Hematopoietic multipotent progenitor cell treated with erythropoietin and hydrocortisone succinate and interleukin-3 and kit ligand, for 15 days (in vitro differentiated cells): ENCODE results near the gene TCEANC.
"Not testable (repeated sequence)": the region's sequence is repeated elsewhere in the genome, so short reads cannot be mapped to it uniquely, and the experiment has no call there.

Source experiments
- DNase-seq: peaks from one replicate; pipeline ENCODE4 v3.0.0-alpha.2; 2015; ENCODE audit warnings: low spot score

TCEANC gene

DNA sequence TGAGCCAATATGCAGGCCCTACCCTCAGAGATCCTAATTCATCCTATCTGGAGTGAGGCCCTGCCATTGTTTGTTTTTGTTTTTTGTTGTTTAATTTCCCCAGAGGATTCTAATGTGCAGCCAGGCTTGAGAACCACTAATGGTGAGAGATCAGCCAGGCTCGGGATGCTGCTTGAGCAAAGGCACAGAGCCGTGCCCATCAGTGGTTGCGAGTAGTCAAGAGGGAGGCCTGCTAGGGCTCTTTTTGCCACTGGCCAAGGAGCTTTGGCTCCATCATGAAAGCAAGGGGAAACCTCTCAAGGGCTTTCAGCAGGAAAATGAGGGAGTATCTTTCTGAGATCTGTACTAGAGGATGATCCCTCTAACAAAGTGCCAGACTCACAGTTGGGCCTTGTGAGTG lies 2.7 kb downstream of the TCEANC start:
- no peak for DNase-seq

DNA sequence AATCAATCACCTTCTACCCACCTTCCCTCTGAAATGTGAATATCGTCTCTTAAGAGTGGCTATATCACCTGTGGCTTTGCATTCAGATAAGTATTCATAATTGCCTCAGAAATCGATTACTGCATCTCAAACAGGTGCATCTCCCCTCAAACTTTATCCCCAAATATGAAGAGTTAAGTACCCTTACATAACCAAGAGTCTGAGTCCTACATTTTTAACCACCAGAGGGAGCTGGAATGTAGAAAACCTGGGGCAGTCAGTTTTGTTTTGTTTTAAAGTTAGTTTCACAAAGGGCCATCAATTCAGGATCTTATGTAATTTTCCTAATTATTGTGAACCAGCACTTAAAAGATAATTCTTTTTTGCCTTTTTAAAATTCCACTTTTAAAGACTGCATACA lies 5.7 kb downstream of the TCEANC start:
- peak; percentile 76 for DNase-seq

- no peak for DNase-seq
These were observed 6.1 kb downstream of the TCEANC start for GRCh38 chrX:13659063-13659462.

- no peak for DNase-seq
These were observed 8.9 kb downstream of the TCEANC start for GRCh38 chrX:13661735-13662288.

DNA sequence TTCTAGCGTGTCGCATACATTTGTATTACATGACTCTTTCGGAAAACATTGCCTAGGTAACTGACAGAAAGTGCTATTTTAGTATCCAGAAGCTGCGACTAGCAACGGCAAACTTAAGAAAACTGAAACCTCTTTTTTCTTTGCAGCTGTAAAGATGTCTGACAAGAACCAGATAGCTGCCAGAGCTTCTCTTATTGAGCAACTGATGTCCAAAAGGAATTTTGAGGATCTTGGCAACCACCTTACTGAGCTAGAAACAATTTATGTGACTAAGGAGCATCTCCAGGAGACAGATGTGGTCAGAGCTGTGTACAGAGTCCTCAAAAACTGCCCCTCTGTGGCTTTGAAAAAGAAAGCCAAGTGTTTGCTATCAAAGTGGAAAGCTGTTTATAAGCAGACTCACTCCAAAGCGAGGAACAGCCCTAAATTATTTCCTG lies 9.4 kb downstream of the TCEANC start:
- DNase-seq, result no peak

GRCh38 chrX:13664020-13664419 lies 11.1 kb downstream of the TCEANC start:
- DNase-seq, result no peak

DNA sequence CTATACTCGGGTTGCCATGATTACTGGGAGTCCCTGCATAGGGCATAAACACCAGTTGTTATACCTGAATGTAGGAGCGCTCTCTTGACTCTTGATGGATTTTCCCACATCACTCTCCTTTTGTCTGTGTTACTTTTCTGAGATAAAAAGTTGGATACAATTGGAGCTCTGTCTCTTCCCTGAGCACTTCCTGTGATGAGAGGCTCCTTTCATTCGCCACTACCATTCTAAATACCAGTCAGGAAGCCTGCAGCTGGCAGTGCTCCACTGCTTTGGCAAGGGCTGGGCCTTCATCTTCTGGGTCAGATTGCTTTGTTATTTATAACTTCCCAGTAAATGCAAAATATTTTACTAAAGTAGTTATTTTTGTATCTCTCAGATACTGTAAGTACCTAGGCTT lies 13.9 kb downstream of the TCEANC start:
- no peak for DNase-seq

- DNase-seq, result no peak
These were observed 15.0 kb downstream of the TCEANC start for GRCh38 chrX:13667919-13668318.

- DNase-seq, result peak; percentile 66
These were observed 16.4 kb downstream of the TCEANC start for GRCh38 chrX:13669246-13669737.

- DNase-seq, result not testable (repeated sequence)
These were observed 16.8 kb downstream of the TCEANC start for GRCh38 chrX:13669755-13670154.

GRCh38 chrX:13670197-13670596 lies 17.3 kb downstream of the TCEANC start:
- DNase-seq, result no peak

GRCh38 chrX:13673016-13673415 lies 20.1 kb downstream of the TCEANC start:
- DNase-seq, result no peak

DNA sequence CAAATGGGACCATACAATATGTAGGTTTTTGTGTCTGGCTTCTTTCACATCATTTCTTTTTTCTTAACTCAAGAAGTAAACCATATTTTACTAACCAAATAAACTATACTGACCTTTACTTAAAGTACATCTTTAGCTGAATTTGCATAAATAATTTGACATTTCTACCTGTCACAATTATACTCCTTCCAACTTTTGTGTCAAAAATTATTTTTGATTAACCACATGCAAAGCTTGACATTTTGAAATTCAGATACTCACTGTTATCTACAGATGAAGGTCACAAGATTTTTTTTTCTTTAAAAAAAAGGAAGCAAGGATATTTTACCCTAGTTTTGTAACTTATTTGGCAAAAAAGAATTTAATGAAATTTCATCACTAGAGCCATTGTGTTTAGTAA lies 23.9 kb downstream of the TCEANC start:
- DNase-seq, result no peak

GRCh38 chrX:13679700-13680099 lies 26.8 kb downstream of the TCEANC start:
- DNase-seq, result not testable (repeated sequence)

DNA sequence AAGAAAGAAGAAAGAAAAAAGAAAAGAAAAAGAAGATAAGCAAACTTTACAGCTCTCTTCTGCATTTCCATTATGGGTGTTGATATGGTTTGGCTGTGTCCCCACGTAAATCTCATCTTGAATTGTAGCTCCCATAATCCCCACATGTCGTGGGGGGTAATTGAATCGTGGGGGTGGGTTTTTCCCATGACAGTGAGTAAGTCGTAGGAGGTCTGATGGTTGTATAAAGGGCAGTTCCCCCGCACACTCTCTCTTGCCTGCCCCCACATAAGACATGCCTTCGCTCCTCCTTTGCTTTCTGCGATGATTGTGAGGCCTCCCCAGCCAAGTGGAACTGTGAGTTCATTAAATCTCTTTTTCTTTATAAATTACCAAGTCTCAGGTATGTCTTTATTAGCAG lies 28.7 kb downstream of the TCEANC start:
- no peak for DNase-seq

DNA sequence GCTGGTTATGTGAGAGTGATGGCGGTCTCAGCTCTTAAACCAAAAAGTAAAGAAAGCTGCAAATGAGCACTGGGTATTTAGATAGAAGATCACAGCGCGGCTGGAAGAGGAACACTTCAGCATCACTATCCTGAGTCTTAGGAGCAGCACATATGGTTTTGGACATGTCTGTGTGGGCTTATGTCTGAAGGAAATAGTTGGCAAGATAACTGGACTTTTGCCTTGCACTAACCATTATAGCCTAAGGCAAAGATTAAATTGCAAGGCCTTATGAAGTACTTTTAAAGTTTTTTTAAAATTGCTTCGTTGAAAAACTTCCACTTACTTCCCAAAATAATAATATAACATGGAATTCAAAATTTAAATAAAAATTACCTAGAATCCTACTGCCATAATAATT lies 31.4 kb downstream of the TCEANC start:
- no peak for DNase-seq

GRCh38 chrX:13685126-13685763 lies 32.3 kb downstream of the TCEANC start:
- DNase-seq, result no peak

DNA sequence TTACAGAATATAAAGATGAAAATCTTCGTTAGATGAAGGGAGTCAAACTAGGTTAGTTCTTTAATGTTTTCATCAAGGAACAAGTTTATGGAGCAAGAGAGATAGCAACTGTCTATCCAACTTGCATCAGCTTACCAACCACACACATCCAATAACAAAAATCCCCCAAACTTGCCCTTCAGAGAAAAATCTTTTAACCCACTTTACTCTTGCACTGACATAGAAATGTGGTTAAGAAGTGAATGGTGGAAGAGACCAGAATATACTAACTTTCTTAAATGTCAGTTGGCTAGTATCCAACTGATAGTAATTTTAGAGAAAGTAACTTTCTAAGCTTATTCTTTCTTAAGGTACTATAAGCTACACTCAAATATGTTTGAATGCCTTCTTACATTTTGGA lies 34.3 kb downstream of the TCEANC start:
- DNase-seq, result no peak

DNA sequence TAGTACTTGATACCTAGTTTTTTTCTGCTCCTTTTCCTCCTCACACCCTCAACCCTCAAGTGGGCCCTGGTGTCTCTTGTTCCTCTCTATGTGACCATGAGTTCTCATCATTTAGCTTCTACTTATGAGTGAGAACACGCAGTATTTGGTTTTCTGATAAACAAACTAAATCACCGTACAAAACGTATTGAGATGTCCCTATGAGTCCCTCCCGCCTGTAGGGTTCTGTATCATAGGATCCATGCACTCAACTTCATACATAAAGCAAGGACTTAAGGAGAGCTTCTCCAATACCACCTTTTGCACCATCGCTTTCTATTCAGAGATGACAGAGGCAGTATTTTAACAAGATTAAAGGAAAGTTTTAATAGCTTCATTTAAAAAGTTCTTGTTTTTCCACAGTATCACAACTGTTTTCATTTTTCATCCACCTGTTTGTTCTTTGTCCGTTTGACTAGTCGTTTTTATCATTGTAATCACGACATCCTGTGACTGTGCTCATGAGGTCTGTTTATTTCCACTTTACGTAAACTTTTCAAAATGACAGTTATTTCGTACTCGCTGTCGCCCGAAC lies 35.5 kb downstream of the TCEANC start:
- no peak for DNase-seq

DNA sequence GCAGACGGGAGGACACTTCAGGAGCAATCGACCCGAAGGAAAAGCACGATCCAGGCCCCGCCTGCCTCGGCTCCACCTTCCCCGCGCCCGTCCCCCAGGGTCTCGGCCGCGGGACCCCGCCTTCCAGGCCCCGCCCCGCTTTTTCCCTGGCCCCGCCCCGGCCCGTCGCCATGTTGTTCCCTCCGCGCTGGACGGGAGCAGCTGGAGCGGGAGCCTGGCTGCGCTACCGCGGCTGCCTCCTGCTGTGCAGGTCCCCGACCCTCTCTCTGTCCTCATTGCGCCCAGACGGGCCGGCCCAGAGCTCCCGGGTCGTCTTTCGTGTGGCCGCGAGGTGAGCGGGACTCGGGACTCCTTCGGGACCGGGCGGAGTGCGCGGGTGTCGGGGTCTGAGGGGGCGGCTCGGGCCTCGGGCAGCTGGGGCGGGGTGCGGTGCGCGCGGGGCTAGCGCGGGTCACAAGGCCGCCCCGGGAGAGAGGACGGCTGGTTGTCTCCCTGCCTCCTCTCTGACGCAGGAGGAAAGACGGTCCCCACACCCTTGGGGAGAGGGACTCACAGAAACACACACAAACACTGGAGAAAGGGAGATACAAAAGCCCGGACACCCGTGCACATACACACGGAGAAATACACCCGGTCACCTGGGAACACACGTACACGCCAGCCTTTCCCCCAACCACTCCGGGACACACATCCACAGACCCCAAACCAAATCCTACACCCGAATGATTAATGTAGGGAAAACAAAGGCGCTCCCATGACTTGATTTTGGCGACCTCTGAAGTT lies 36.2 kb downstream of the TCEANC start, which contains the start of gene RAB9A:
TSS of gene RAB9A (plus strand) at position 171 of the 783 bp plus-strand sequence. CDS start 19,619 bp downstream, outside the sequence.
- peak; percentile 71 for DNase-seq

DNA sequence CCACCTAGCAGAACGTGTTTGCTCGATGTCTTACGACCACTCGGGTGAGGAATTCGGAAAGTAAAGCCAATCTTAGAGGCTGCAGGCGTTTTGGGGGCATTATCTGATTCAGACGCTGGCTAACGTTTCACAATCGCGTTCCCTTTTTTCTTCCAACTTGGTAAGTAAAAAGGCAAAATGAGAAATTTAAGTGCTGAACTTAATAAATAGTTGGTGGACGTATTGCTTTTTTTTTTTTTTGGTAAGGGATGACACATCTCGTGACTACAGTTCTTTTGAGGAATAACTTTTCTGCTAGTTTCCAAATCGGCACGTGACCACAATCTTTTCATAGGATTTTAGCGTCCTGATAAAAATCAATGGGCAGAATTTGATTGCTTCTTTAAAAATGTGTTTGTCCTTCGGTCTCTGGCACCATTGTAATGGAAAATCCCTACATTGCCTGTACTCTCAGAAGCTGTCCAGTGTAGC lies 36.8 kb downstream of the TCEANC start:
- DNase-seq, result peak; percentile 36

DNA sequence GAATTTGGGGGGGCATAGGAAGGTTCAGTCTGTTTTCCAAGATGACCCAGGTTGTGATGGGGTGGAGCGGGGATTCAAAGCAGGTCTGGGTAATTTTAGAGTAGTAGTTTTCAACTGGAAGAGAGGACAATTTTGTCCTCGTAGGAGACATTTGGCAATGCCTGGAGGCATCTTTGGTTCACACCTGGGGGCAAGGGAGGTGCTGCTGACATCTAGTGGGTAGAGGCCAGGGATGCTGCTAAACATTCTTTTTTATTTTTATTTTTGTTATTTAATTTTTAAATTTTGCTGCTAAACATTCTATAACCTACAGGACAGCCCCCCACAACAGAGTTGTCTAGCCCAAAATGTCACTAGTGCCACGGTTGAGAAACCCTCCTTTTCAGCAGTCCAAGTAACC lies 37.9 kb downstream of the TCEANC start:
- DNase-seq, result no peak
